Mesothelial cell of epicardium (in vitro differentiated cells): ENCODE data around the gene AHRR. TPM values are rescaled to one million over a fixed set of nuclear protein-coding genes. Genes with fewer than 3 reads are reported as not detected.
"Not testable (repeated sequence)": the region's sequence is repeated elsewhere in the genome, so short reads cannot be mapped to it uniquely, and the experiment has no call there.

Experiments used
- DNase-seq, 2 experiments: peaks; one replicate each; pipeline ENCODE4 v3.0.0; 2021; ENCODE audit warnings: low spot score in 2 of 2; ENCODE audit not compliant: unreplicated experiment in 2 of 2
- H3K27ac Mint-ChIP-seq: 2 replicates; pipeline ENCODE4 v1.8.0; 2021; ENCODE audit warnings: mixed read lengths
- H3K27me3 Mint-ChIP-seq: 2 replicates; pipeline ENCODE4 v1.8.0; 2021; ENCODE audit warnings: low read depth, mixed read lengths
- H3K36me3 Mint-ChIP-seq: 2 replicates; pipeline ENCODE4 v1.8.0; 2021; ENCODE audit warnings: mixed read lengths
- H3K4me1 Mint-ChIP-seq: 2 replicates; pipeline ENCODE4 v1.8.0; 2021; ENCODE audit warnings: mixed read lengths
- H3K4me3 Mint-ChIP-seq: 2 replicates; pipeline ENCODE4 v1.8.0; 2021; ENCODE audit warnings: mild to moderate bottlenecking, moderate library complexity, mixed read lengths
- H3K9me3 Mint-ChIP-seq: 2 replicates; pipeline ENCODE4 v1.8.0; 2021; ENCODE audit warnings: mixed read lengths
- CTCF ChIP-seq: fragments of 200-600 bp; sonication (generic); IDR thresholded peaks from one replicate; pipeline ENCODE4 v1.5.0; 2021; ENCODE audit warnings: antibody characterized with exemption; ENCODE audit not compliant: unreplicated experiment
- total RNA-seq: library from RNA; stranded (reverse); gene quantifications from 3 replicates; pipeline ENCODE4 v1.2.1, GENCODE V29; 2021

The AHRR gene
- total RNA-seq, 1 donor from 2014 or later: 12.7 TPM

- no peaks in the 10 kb centered on the region for H3K4me1 Mint-ChIP-seq
These were observed 12.7 kb upstream of the AHRR start for GRCh38 chr5:308672-309271.

GRCh38 chr5:309831-310230, 11.7 kb upstream of the AHRR start:
- not testable (repeated sequence) for H3K4me3 Mint-ChIP-seq, DNase-seq, H3K27me3 Mint-ChIP-seq, H3K4me1 Mint-ChIP-seq, H3K27ac Mint-ChIP-seq, H3K9me3 Mint-ChIP-seq
- H3K36me3 Mint-ChIP-seq: peaks cover 11% of the 10 kb centered on the region

More at GRCh38 chr5:308672-309271, 12.7 kb upstream of the AHRR start:
- Mint-ChIP-seq H3K9me3 (no peaks in the 10 kb centered on the region), H3K27ac (no peak overlapping the region), H3K4me3 (no peak overlapping the region), H3K36me3 (peaks cover 8% of the 10 kb centered on the region), H3K27me3 (no peaks in the 10 kb centered on the region)
- no peak for DNase-seq
- TF ChIP-seq CTCF: peak; percentile 37

GRCh38 chr5:310516-310915, 11.0 kb upstream of the AHRR start:
- Mint-ChIP-seq H3K9me3 (no peaks in the 10 kb centered on the region), H3K27ac (no peak overlapping the region), H3K27me3 (no peaks in the 10 kb centered on the region), H3K4me3 (no peak overlapping the region), H3K4me1 (no peaks in the 10 kb centered on the region), H3K36me3 (peaks cover 12% of the 10 kb centered on the region)
- no peak for DNase-seq
- TF ChIP-seq CTCF: no peak

- Mint-ChIP-seq H3K36me3 (peaks cover 12% of the 10 kb centered on the region), H3K4me1 (no peaks in the 10 kb centered on the region), H3K27me3 (no peaks in the 10 kb centered on the region), H3K9me3 (no peaks in the 10 kb centered on the region), H3K4me3 (no peak overlapping the region), H3K27ac (no peak overlapping the region)
- no peak for DNase-seq
- TF ChIP-seq CTCF: no peak
These were observed 10.5 kb upstream of the AHRR start for GRCh38 chr5:310941-311434.

GRCh38 chr5:311963-312362, 9.6 kb upstream of the AHRR start:
- Mint-ChIP-seq H3K4me1 (no peaks in the 10 kb centered on the region), H3K4me3 (no peak overlapping the region), H3K27me3 (no peaks in the 10 kb centered on the region), H3K9me3 (no peaks in the 10 kb centered on the region), H3K36me3 (peaks cover 12% of the 10 kb centered on the region), H3K27ac (no peak overlapping the region)
- no peak for DNase-seq
- TF ChIP-seq CTCF: no peak

- H3K27ac Mint-ChIP-seq: no peak overlapping the region
- peaks cover 1% of the 10 kb centered on the region for H3K4me1 Mint-ChIP-seq
- peaks cover 12% of the 10 kb centered on the region for H3K36me3 Mint-ChIP-seq
- TF ChIP-seq CTCF: no peak
- H3K27me3 Mint-ChIP-seq: peaks cover 1% of the 10 kb centered on the region
- H3K4me3 Mint-ChIP-seq: no peak overlapping the region
- no peaks in the 10 kb centered on the region for H3K9me3 Mint-ChIP-seq
- DNase-seq: no peak
These were observed 8.7 kb upstream of the AHRR start for GRCh38 chr5:312845-313244.
